Loucy (cell line): ENCODE measurements around the gene IQCK.

Source experiments
- H2AFZ ChIP-seq: fragments of 200-600 bp; sonication (generic); 2 replicates; pipeline ENCODE4 v1.6.0; 2016; ENCODE audit warnings: antibody characterized with exemption, mild to moderate bottlenecking, low read length, moderate library complexity
- H3F3A ChIP-seq: fragments of 200-600 bp; 2 replicates; pipeline ENCODE4 v1.6.0; 2016; ENCODE audit warnings: antibody characterized with exemption, low read depth, mild to moderate bottlenecking
- H3K27me3 ChIP-seq: fragments of 200-600 bp; sonication (generic); 2 replicates; pipeline ENCODE4 v1.6.1; 2014; ENCODE audit warnings: low read length, mild to moderate bottlenecking; ENCODE audit not compliant: insufficient read depth, poor library complexity, severe bottlenecking
- H3K36me3 ChIP-seq: fragments of 200-600 bp; sonication (generic); 2 replicates; pipeline ENCODE4 v1.6.1; 2016; ENCODE audit warnings: low read length; ENCODE audit not compliant: insufficient read depth
- H3K4me1 ChIP-seq: fragments of 200-600 bp; sonication (generic); 2 replicates; pipeline ENCODE4 v1.5.1; 2014; ENCODE audit warnings: low read length, mild to moderate bottlenecking; ENCODE audit not compliant: insufficient read depth, poor library complexity, severe bottlenecking
- H3K4me2 ChIP-seq: fragments of 200-600 bp; sonication (generic); 2 replicates; pipeline ENCODE4 v1.6.0; 2014; ENCODE audit warnings: antibody characterized with exemption, low read length, low read depth, mild to moderate bottlenecking; ENCODE audit not compliant: poor library complexity, severe bottlenecking
- H3K4me3 ChIP-seq: fragments of 200-600 bp; sonication (generic); 2 replicates; pipeline ENCODE4 v1.5.1; 2014; ENCODE audit warnings: low read length, mild to moderate bottlenecking, mixed read lengths; ENCODE audit not compliant: poor library complexity, severe bottlenecking
- H3K79me2 ChIP-seq: fragments of 200-600 bp; sonication (generic); 2 replicates; pipeline ENCODE4 v1.6.1; 2014; ENCODE audit warnings: low read length; ENCODE audit not compliant: insufficient read depth
- H3K9ac ChIP-seq: fragments of 200-600 bp; sonication (generic); 2 replicates; pipeline ENCODE4 v1.6.0; 2014; ENCODE audit warnings: mild to moderate bottlenecking, low read depth, low read length, moderate library complexity; ENCODE audit not compliant: poor library complexity, severe bottlenecking
- H3K9me2 ChIP-seq: fragments of 200-600 bp; sonication (generic); replicated peaks from 2 replicates; pipeline ENCODE4 v1.6.1; 2016; ENCODE audit warnings: low read depth, low read length, mixed read lengths
- H3K9me3 ChIP-seq: fragments of 200-600 bp; sonication (generic); 2 replicates; pipeline ENCODE4 v1.6.1; 2014; ENCODE audit warnings: mild to moderate bottlenecking, antibody characterized with exemption, low read length, low read depth; ENCODE audit not compliant: insufficient read depth
- H4K20me1 ChIP-seq: fragments of 200-600 bp; sonication (generic); 2 replicates; pipeline ENCODE4 v1.6.0; 2014; ENCODE audit warnings: antibody characterized with exemption, low read length, mild to moderate bottlenecking; ENCODE audit not compliant: insufficient read depth, poor library complexity, severe bottlenecking
- CTCF ChIP-seq: fragments of 200-600 bp; sonication (generic); conservative IDR thresholded peaks from 2 replicates; pipeline ENCODE4 v1.5.1; 2014; ENCODE audit warnings: mild to moderate bottlenecking, antibody characterized with exemption, low read length
- EZH2phosphoT487 ChIP-seq: fragments of 200-600 bp; IDR thresholded peaks from 2 replicates; pipeline ENCODE4 v1.6.1; 2018; ENCODE audit warnings: antibody characterized with exemption, mild to moderate bottlenecking, moderate library complexity, borderline replicate concordance

Gene IQCK

GRCh38 chr16:19853742-19854542 lies 135.9 kb downstream of the IQCK start:
- Histone ChIP-seq H3K79me2 (no peaks in the 10 kb centered on the region), H3K4me1 (no peaks in the 10 kb centered on the region)

DNA sequence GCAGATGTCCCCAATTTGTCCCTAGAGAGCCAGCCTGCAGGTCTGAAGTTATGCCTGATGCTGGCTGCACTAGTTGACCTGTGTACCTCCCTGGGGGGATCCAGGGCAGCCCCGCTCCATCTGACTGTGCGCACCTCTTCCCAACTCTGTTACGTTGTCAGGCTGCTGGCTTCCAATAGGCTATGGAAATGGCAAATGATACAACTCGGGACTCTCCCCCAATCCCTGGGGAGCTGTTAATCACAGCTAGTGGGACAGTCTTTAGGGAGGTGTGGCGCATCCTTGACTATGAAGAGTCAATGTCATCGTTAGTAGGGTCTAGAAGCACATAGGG lies 136.4 kb downstream of the IQCK start:
- H3K4me1 ChIP-seq, result no peaks in the 10 kb centered on the region
- H3K9me2 ChIP-seq, result no peaks in the 10 kb centered on the region
- no peak overlapping the region for H3K4me2 ChIP-seq
- TF ChIP-seq EZH2phosphoT487 (no peak), CTCF (no peak)
- peaks cover 2% of the 10 kb centered on the region; the same call in 1 of the 2 replicates for H3K9me3 ChIP-seq
- no peak overlapping the region for H3K4me3 ChIP-seq
- no peaks in the 10 kb centered on the region for H3K79me2 ChIP-seq
- H3F3A ChIP-seq, result no peaks in the 10 kb centered on the region
- H3K27me3 ChIP-seq, result no peaks in the 10 kb centered on the region
- no peaks in the 10 kb centered on the region for H3K36me3 ChIP-seq
- H3K9ac ChIP-seq, result no peak overlapping the region
- H2AFZ ChIP-seq, result no peak overlapping the region
- H4K20me1 ChIP-seq, result no peaks in the 10 kb centered on the region

More at GRCh38 chr16:19853742-19854542, 135.9 kb downstream of the IQCK start:
- Histone ChIP-seq H3K4me2 (no peak overlapping the region), H3K4me3 (no peak overlapping the region), H3K36me3 (no peaks in the 10 kb centered on the region), H4K20me1 (no peaks in the 10 kb centered on the region), H3F3A (no peaks in the 10 kb centered on the region), H3K9me3 (peaks cover 2% of the 10 kb centered on the region; the same call in 1 of the 2 replicates), H3K27me3 (no peaks in the 10 kb centered on the region), H3K9me2 (no peaks in the 10 kb centered on the region), H3K9ac (no peak overlapping the region), H2AFZ (no peak overlapping the region)
- no peak for TF ChIP-seq EZH2phosphoT487
- no peak for TF ChIP-seq CTCF

- H3K4me1 ChIP-seq, result no peaks in the 10 kb centered on the region
- H3F3A ChIP-seq, result no peaks in the 10 kb centered on the region
- no peak overlapping the region for H3K4me3 ChIP-seq
- no peak overlapping the region for H2AFZ ChIP-seq
- peaks cover 2% of the 10 kb centered on the region; the same call in 1 of the 2 replicates for H3K9me3 ChIP-seq
- no peak overlapping the region for H3K4me2 ChIP-seq
- H4K20me1 ChIP-seq, result no peaks in the 10 kb centered on the region
- H3K36me3 ChIP-seq, result no peaks in the 10 kb centered on the region
- TF ChIP-seq CTCF, result no peak
- H3K9ac ChIP-seq, result no peak overlapping the region
- H3K79me2 ChIP-seq, result no peaks in the 10 kb centered on the region
- H3K9me2 ChIP-seq, result no peaks in the 10 kb centered on the region
- H3K27me3 ChIP-seq, result no peaks in the 10 kb centered on the region
These were observed 138.0 kb downstream of the IQCK start for GRCh38 chr16:19856120-19856519.
